B cell (primary cell): Measurements from ENCODE around the gene KCNJ6. TPM values are rescaled to one million over a fixed set of nuclear protein-coding genes. Genes with fewer than 3 reads are reported as not detected.

ENCODE experiments used
- ATAC-seq: fragments of 200-7000 bp; cut with Tn5 transposase; one replicate; pipeline ENCODE4 v1.10.0; 2021; ENCODE audit warnings: low read depth, mild to moderate bottlenecking, moderate number of reproducible peaks, moderate library complexity
- CTCF ChIA-PET: fragments of 350-600 bp; sonication (Branson Sonifier 250); formaldehyde crosslinking; loops from one replicate; lab custom pipeline; 2021; ENCODE audit warnings: antibody characterized with exemption, inconsistent platforms; lab: Charles Lee
- POLR2A ChIA-PET: fragments of 350-600 bp; sonication (Branson Sonifier 250); formaldehyde crosslinking; loops from one replicate; lab custom pipeline; 2021; ENCODE audit warnings: antibody characterized with exemption; lab: Charles Lee
- DNase-seq: peaks from one replicate; pipeline ENCODE4 v3.0.0; 2013
- H2AFZ ChIP-seq: 2 replicates; pipeline ENCODE4 v1.6.1; 2012; ENCODE audit warnings: mild to moderate bottlenecking, low read depth, low read length; ENCODE audit not compliant: insufficient read depth, poor library complexity, severe bottlenecking
- H3K27ac ChIP-seq, 2 donors: 1 replicate in 1 of 2; 2 replicates in 1 of 2; pipeline ENCODE4 v1.5.1; 2012 to 2013; ENCODE audit warnings: low read length in 2 of 2, mild to moderate bottlenecking in 2 of 2, moderate library complexity in 1 of 2
- H3K27me3 ChIP-seq, 4 experiments: fragments of 200-600 bp in 1 of 4; sonication (generic) in 1 of 4; replicated peaks in 1 of 4; 1 replicate in 2 of 4; 2 replicates in 2 of 4; pipeline versions ENCODE4 v1.6.1 to v1.7.0; 2013 to 2016; ENCODE audit warnings: low read length in 3 of 4, mild to moderate bottlenecking in 2 of 4, mixed read lengths in 1 of 4, moderate library complexity in 1 of 4; ENCODE audit not compliant: insufficient read depth in 4 of 4, control insufficient read depth in 3 of 4; ENCODE audit errors: control extremely low read depth in 1 of 4
- H3K36me3 ChIP-seq, 2 experiments: replicated peaks in 1 of 2; 1 replicate in 1 of 2; 2 replicates in 1 of 2; pipeline versions ENCODE4 v1.6.1 to v1.7.1; 2013; ENCODE audit warnings: low read length in 1 of 2; ENCODE audit not compliant: insufficient read depth in 2 of 2, control insufficient read depth in 1 of 2; ENCODE audit errors: control extremely low read depth in 1 of 2, extremely low read depth in 1 of 2
- H3K4me1 ChIP-seq, 2 donors: fragments of 200-600 bp in 1 of 2; sonication (generic) in 1 of 2; 1 replicate in 1 of 2; 2 replicates in 1 of 2; pipeline versions ENCODE4 v1.5.1 to v1.6.1; 2013 to 2017; ENCODE audit warnings: low read length in 2 of 2; ENCODE audit not compliant: control insufficient read depth in 2 of 2, insufficient read depth in 2 of 2
- H3K4me2 ChIP-seq: replicated peaks from 2 replicates; pipeline ENCODE3; 2012; ENCODE audit warnings: mild to moderate bottlenecking, low read depth, low read length; ENCODE audit not compliant: poor library complexity, severe bottlenecking
- H3K4me3 ChIP-seq, 5 experiments: fragments of 200-600 bp in 1 of 5; sonication (generic) in 1 of 5; 1 replicate in 3 of 5; 2 replicates in 2 of 5; pipeline versions ENCODE4 v1.5.1 to v1.7.0; 2011 to 2016; ENCODE audit warnings: low read length in 4 of 5, mild to moderate bottlenecking in 4 of 5, low read depth in 2 of 5, control low read depth in 1 of 5, moderate library complexity in 1 of 5; ENCODE audit not compliant: insufficient read depth in 1 of 5; ENCODE audit errors: control extremely low read depth in 1 of 5, extremely low read depth in 1 of 5
- H3K79me2 ChIP-seq: fragments of 200-600 bp; sonication (generic); one replicate; pipeline ENCODE4 v1.6.0; 2016; ENCODE audit warnings: low read length; ENCODE audit not compliant: control insufficient read depth, insufficient read depth
- H3K9ac ChIP-seq: fragments of 200-600 bp; sonication (generic); 2 replicates; pipeline ENCODE4 v1.6.1; 2017; ENCODE audit warnings: mild to moderate bottlenecking, low read length, moderate library complexity
- H3K9me3 ChIP-seq, 3 donors: one replicate each; pipeline versions ENCODE4 v1.6.1 to v1.7.1; 2013; ENCODE audit warnings: low read length in 2 of 3; ENCODE audit not compliant: control insufficient read depth in 2 of 3, insufficient read depth in 1 of 3; ENCODE audit errors: control extremely low read depth in 1 of 3
- H4K20me1 ChIP-seq: 2 replicates; pipeline ENCODE4 v1.6.0; 2012; ENCODE audit warnings: mild to moderate bottlenecking, low read length; ENCODE audit not compliant: insufficient read depth, control insufficient read depth, poor library complexity, severe bottlenecking
- H3K27ac Mint-ChIP-seq: one replicate; pipeline ENCODE4 v1.8.0; 2021; ENCODE audit warnings: mixed read lengths
- H3K27me3 Mint-ChIP-seq: one replicate; pipeline ENCODE4 v1.8.0; 2021; ENCODE audit warnings: mixed read lengths
- H3K4me1 Mint-ChIP-seq: one replicate; pipeline ENCODE4 v1.8.0; 2021; ENCODE audit warnings: mixed read lengths
- H3K4me3 Mint-ChIP-seq: one replicate; pipeline ENCODE4 v1.8.0; 2021; ENCODE audit warnings: mixed read lengths
- H3K9me3 Mint-ChIP-seq: one replicate; pipeline ENCODE4 v1.8.0; 2022; ENCODE audit warnings: mixed read lengths; ENCODE audit not compliant: insufficient read depth
- EZH2 ChIP-seq: IDR thresholded peaks from 2 replicates; pipeline ENCODE4 v1.6.1; 2012; ENCODE audit warnings: borderline replicate concordance, low read depth, mild to moderate bottlenecking, moderate library complexity, low read length; ENCODE audit not compliant: insufficient read depth, poor library complexity, severe bottlenecking
- WGBS: methylation state at CpG from one replicate; pipeline ENCODE4 v1.1.5; 2013; ENCODE audit warnings: missing lambda C conversion rate; ENCODE audit not compliant: insufficient coverage; 5-methylcytosine and 5-hydroxymethylcytosine counted together
- intact Hi-C: fragments of 100-400 bp; cut with micrococcal nuclease; formaldehyde crosslinking; loops from one replicate; pipeline ENCODE4 v1.10.0; 2022
- polyA plus RNA-seq: library from polyadenylated mRNA; depleted of rRNA; stranded (reverse); fragments of >200 nt; gene quantifications from 2 replicates; pipeline ENCODE4 v1.2.3, GENCODE V29; 2012
- total RNA-seq, 2 donors: library from RNA; stranded (reverse); fragments of 120-200 nt in 1 of 2; gene quantifications; 1 replicate in 1 of 2; 2 replicates in 1 of 2; pipeline versions ENCODE4 v1.2.3 to v1.2.4, GENCODE V29; 2013 to 2022
- TF ChIP-seq, protein P1 (sequence below): fragments of 200-600 bp; IDR thresholded peaks from one replicate; pipeline ENCODE4 v1.8.0; 2022; ENCODE audit warnings: antibody characterized with exemption, mild to moderate bottlenecking

Gene KCNJ6
- total and polyA plus RNA-seq, 2 donors (not counting 1 experiment from before 2014, with no cell fraction given) = not detected

DNA sequence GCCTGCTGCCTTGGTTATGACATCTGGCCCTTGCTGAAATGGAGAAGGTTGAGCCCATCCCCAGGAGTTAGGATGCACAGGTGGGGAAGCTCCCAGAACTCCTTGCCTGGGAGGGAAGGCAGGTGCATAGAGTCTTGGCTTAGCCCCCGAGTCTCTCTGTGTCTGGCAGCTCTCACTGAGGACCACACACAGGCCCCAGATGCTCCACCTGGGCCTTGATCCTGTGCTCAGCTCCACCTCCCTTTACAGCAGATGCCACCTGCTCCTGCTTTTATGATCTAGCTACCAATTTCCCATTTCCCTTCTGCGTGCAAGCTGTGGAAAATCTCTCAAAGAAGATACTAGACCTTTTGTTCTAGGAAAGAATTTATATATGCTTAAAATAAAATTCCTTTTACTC lies 28.8 kb upstream of the KCNJ6 start:
- no peaks in the 10 kb centered on the region for H3K4me1 ChIP-seq
- no peaks in the 10 kb centered on the region for H4K20me1 ChIP-seq
- no peak overlapping the region for H3K4me2 ChIP-seq
- no peak overlapping the region for H3K27ac ChIP-seq
- intact Hi-C loops = no loop called here
- POLR2A ChIA-PET = no interaction called here
- no peaks in the 10 kb centered on the region for H3K79me2 ChIP-seq
- CTCF ChIA-PET = no interaction called here
- WGBS = 86% methylated on average over 1 of the region's 2 CpGs
- Mint-ChIP-seq H3K9me3 (no peaks in the 10 kb centered on the region), H3K27ac (no peak overlapping the region), H3K4me1 (no peaks in the 10 kb centered on the region), H3K4me3 (no peak overlapping the region), H3K27me3 (no peaks in the 10 kb centered on the region)
- no peak overlapping the region for H2AFZ ChIP-seq
- TF ChIP-seq EZH2 = no peak
- TF ChIP-seq, protein P1, sequence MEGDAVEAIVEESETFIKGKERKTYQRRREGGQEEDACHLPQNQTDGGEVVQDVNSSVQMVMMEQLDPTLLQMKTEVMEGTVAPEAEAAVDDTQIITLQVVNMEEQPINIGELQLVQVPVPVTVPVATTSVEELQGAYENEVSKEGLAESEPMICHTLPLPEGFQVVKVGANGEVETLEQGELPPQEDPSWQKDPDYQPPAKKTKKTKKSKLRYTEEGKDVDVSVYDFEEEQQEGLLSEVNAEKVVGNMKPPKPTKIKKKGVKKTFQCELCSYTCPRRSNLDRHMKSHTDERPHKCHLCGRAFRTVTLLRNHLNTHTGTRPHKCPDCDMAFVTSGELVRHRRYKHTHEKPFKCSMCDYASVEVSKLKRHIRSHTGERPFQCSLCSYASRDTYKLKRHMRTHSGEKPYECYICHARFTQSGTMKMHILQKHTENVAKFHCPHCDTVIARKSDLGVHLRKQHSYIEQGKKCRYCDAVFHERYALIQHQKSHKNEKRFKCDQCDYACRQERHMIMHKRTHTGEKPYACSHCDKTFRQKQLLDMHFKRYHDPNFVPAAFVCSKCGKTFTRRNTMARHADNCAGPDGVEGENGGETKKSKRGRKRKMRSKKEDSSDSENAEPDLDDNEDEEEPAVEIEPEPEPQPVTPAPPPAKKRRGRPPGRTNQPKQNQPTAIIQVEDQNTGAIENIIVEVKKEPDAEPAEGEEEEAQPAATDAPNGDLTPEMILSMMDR = no peak
- ATAC-seq (no peak), DNase-seq (no peak)
- peaks cover 0 to 4% (median 0%) of the 10 kb centered on the region in 4 experiments for H3K27me3 ChIP-seq
- no peaks in the 10 kb centered on the region for H3K36me3 ChIP-seq
- no peak overlapping the region for H3K9ac ChIP-seq
- no peak overlapping the region for H3K4me3 ChIP-seq
- H3K9me3 ChIP-seq = peaks cover 0 to 3% (median 0%) of the 10 kb centered on the region in 3 donors

DNA sequence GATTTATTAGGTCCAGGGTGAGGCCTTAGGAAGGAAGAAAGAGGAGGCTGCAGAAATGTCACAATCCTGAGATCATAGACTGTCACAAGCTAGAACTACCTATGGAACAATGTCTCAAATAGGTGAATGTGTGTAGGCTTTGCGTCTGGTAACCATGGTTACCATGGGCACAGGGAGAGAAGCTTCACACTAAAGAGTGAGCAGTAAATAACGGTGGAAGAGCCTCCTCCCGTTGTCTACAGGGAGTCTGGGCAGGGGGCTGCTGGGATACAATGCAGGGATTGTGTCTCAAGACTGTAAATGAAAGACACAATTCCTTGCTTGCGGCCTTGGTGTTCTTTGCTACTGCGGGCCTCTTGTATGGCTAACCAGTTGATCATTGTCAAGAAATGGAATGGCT lies 28.2 kb upstream of the KCNJ6 start:
- Histone ChIP-seq H3K79me2 (no peaks in the 10 kb centered on the region), H3K4me1 (no peaks in the 10 kb centered on the region), H3K27me3 (peaks cover 0 to 4% (median 0%) of the 10 kb centered on the region in 4 experiments), H3K4me2 (no peak overlapping the region), H2AFZ (no peak overlapping the region), H4K20me1 (no peaks in the 10 kb centered on the region), H3K4me3 (no peak overlapping the region), H3K9me3 (peaks cover 0 to 3% (median 0%) of the 10 kb centered on the region in 3 donors), H3K9ac (no peak overlapping the region), H3K27ac (no peak overlapping the region), H3K36me3 (no peaks in the 10 kb centered on the region)
- CTCF ChIA-PET = no interaction called here
- Mint-ChIP-seq H3K27me3 (no peaks in the 10 kb centered on the region), H3K27ac (no peak overlapping the region), H3K9me3 (no peaks in the 10 kb centered on the region), H3K4me3 (no peak overlapping the region), H3K4me1 (no peaks in the 10 kb centered on the region)
- ATAC-seq (no peak), DNase-seq (no peak)
- no peak for TF ChIP-seq EZH2
- TF ChIP-seq, protein P1 = no peak
- WGBS = 87% methylated on average over 5 of the region's 5 CpGs
- intact Hi-C loops = no loop called here
- POLR2A ChIA-PET = no interaction called here
